LNCaP clone FGC (cell line): ENCODE results near the gene DGKB.

Experiments used
- DNase-seq: peaks from one replicate; pipeline ENCODE4 v3.0.0-alpha.2; 2011; ENCODE audit warnings: low read depth
- H3K4me3 ChIP-seq: 2 replicates; pipeline ENCODE4 v1.5.1; 2011; ENCODE audit warnings: mild to moderate bottlenecking, low read depth, low read length, control low read depth
- TF ChIP-seq, protein P1 (sequence below): IDR thresholded peaks from 2 replicates; pipeline ENCODE4 v1.5.1; 2012; ENCODE audit warnings: mild to moderate bottlenecking; ENCODE audit not compliant: control insufficient read depth, insufficient read depth; ENCODE audit errors: extremely low read depth

The DGKB gene

DNA sequence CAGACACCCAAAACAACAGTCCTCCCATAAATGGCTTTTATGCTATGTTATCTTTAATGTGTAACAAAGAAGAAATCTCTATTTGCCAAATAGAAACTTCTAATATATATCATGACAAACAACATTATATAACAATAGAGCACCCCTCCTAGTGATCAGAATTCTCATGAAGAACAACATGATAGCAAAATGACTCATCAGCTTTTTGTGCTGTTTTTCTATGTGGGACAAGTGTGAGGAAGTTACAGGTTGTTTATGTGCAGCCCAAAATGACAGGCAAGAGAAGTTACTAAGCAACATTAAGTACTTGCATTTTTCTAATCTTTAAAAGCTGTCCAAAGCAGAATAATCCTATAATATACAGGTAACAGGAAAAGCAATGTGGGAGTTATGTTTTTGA, 7.7 kb downstream of the DGKB start:
- DNase-seq, result no peak
- TF ChIP-seq, protein P1, sequence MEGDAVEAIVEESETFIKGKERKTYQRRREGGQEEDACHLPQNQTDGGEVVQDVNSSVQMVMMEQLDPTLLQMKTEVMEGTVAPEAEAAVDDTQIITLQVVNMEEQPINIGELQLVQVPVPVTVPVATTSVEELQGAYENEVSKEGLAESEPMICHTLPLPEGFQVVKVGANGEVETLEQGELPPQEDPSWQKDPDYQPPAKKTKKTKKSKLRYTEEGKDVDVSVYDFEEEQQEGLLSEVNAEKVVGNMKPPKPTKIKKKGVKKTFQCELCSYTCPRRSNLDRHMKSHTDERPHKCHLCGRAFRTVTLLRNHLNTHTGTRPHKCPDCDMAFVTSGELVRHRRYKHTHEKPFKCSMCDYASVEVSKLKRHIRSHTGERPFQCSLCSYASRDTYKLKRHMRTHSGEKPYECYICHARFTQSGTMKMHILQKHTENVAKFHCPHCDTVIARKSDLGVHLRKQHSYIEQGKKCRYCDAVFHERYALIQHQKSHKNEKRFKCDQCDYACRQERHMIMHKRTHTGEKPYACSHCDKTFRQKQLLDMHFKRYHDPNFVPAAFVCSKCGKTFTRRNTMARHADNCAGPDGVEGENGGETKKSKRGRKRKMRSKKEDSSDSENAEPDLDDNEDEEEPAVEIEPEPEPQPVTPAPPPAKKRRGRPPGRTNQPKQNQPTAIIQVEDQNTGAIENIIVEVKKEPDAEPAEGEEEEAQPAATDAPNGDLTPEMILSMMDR, result no peak
- H3K4me3 ChIP-seq, result no peak overlapping the region

DNA sequence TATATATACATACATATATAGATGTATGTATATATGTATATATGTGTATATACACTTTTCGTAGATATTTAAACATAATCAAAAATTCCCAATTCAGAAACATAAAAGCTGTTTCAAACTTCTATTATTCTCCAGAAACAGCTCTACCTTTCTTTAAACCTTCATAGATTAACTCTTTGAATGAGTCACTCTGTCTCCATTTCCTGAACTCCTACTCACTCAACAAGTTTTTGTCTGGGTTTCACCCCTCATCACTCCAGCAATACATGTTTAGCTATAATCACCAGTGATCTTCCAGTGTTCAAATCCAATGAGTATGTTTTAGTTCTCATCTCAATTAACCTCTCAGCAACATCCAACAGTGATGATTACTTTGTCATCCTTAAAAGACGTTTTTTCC, 9.6 kb downstream of the DGKB start:
- no peak for DNase-seq
- TF ChIP-seq, protein P1, result no peak
- H3K4me3 ChIP-seq, result no peak overlapping the region

DNA sequence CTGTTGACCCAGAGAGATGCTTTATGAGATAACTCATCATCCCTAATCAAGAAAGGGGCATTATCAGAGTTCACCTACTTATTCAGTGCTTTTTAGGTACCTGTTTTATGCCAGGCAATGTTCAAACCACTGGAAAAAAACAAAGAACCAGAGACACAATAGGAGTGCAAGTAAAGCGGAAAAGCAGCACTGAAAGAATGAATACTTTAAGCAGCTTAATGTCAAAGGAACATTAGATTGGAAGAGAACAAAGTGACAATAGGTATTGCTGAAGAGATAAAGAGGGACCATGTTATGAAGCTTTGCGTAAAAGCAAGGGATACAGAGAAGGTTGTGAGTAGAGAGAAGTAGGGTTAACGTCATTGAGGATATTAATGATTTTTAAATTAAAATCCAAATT, 11.3 kb downstream of the DGKB start:
- H3K4me3 ChIP-seq, result no peak overlapping the region
- TF ChIP-seq, protein P1, result no peak
- DNase-seq, result no peak

DNA sequence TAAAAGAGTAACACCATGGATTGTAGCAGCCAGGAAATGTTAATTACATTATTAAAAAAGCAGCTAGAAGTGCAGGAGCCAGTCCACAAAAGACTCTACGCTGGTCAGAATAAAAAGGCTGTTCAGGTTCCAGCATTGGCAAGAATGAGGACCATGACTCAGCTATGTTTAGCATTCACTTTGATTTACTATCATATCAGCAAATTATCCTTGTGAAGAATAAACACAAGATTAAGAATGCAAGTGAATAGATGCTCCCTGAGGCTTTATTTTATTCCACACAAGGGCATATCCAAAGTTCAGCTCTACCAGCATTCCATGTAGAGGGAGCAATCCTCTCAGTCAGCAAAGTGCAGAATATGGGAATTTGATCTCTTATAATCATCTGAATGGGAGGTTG, 13.6 kb downstream of the DGKB start:
- TF ChIP-seq, protein P1, result no peak
- no peak overlapping the region for H3K4me3 ChIP-seq
- DNase-seq, result no peak

DNA sequence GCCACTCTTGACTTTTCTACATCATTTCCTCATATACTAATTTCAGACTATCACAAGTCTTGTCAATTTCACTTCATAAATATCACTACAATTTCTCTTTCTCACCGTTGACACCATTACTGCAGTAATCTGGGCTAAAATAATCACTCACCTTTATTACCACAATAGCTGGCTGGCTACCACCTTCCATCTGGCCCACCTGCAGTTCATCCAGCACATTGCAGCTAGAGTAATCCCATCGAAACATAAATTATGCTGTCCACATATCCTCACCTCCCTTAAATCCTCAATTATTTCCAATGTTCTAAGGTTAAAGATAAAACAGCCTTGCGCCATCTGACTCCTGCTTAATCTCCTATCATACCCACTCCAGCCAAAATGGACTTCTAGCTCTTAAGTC, 16.0 kb downstream of the DGKB start:
- TF ChIP-seq, protein P1, result no peak
- no peak overlapping the region for H3K4me3 ChIP-seq
- no peak for DNase-seq

DNA sequence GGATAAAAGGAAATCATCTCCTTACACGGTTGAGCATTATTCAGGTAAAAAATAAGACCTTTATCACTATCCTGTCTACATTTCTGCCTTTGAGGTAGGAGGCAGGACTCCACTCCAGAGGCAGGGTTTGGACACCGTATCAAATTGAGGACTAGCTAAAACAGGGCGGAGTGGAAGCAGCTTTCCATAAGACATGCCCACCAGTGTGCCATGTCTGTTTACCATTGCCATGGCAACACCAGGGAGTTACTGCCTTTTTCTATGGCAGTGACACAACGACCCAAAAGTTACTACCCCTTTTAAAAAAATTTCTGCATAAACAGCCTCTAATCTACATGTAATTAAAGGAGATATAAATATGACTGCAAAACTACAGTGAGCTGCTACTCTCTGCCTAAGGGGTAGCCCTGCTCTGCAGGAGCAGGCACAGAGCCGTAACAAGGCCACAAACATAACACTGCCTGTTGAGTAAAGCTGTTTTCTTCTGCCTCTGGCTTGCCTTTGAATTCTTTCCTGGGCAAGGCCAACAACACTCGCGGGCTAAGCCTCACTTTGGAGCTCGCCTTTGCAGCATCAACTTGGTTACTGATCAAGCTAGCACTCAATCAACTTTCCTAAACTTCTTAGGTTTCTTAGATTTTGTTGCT, 26.5 kb downstream of the DGKB start:
- H3K4me3 ChIP-seq, result no peak overlapping the region
- TF ChIP-seq, protein P1, result no peak
- DNase-seq, result no peak

DNA sequence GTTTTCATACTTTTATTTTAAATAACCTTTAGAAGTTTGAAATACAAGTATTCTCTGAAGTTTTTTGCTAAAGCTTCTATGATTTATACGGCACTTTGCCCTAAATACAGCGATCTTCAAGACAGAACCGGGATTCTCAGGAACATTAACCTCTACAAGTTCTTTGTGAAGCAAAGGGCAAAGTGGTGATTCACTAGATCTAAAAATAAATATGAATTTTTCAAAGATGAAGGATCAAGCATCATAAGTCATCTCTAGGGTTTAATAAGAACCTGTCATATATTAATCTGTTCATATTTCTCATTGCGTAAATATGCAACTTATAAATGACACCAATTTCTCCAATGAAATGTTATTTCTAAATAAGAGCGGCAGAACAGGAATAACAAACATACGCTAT, 30.7 kb downstream of the DGKB start:
- no peak for DNase-seq
- H3K4me3 ChIP-seq, result no peak overlapping the region
- TF ChIP-seq, protein P1, result no peak
